ENCODE data around the gene DYRK3.

DYRK3 gene

GRCh38 chr1:206684478-206685333 is 49.4 kb downstream of the DYRK3 start, which contains the start of gene MAPKAPK2:
TSS of gene MAPKAPK2 (plus strand) at chr1:206684905. CDS start at chr1:206685230, 325 bp downstream.
- DNase-seq, result peak; percentile 30

- DNase-seq, result no peak
Measured at GRCh38 chr1:206685334-206685768, 50.0 kb downstream of the DYRK3 start.

DNA sequence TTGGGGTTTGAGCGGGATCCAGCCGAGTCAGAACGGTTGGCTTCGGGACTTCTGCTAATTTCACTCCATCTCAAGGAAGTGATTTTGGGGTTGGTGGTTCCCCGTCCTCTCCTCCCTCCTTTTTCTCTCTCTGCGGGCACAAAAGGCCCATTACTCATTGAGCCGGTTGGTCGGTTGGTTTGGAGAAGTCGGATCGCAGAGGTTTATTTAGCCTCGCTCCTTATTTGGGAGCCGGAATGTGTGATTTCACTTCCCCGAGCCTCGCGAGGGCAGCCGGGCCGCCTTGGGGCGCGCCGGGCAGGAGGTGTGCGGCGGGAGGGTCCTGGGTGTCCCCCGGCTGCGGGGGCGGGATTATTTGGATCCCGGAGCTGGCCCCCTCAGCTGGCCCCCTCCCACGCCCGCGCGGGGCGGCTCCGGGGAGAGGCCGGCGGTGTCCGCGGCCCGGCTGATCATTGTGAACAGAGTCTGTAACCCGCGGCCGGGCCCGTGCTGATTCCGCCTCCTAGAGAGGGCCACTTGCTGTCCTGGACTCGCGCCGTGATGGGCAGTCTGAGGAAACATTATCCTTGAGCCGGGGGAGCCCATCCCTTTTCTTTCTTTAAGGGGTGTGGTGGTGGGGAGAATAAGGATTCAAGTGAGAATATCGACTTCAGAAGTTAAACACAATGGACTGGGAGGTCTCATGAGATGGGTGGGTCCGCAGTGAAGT is 50.6 kb downstream of the DYRK3 start:
- DNase-seq, result peak; percentile 22

DNA sequence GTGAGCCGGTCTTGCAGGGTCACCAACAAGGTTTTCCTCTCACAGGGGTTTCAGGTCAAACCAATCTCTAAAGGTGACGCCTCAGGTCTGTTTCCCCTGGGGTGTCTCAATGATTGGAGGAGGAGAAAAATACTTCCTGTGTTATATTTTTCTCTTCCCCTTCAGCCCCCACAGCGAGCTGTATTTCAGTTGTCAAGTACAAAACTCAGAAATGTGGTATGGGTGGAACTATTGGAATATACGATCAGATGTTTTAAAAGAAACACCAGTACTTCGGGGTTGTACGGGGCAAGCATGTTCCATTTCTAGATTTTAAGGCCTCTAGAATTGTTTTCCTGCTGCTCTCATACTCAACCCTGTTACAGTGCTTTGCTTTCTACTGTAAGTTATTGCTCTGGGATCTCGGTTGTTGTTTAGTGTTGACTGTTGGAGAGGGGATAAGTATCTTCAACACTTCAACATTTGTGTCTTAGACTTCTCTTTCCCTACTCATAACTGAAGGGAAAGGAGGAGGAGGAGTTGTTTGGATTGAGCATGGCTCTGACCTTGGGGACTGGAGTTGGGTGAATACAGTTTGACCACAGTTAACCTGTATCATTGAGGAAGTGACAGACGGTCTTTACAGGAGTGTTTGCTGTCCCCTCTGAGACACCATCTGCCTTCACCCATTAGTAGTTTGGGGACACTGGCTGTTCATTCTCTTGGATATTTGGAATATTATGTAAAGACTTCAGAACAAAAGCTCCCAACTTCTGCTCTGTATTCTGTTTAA is 51.3 kb downstream of the DYRK3 start:
- peak; percentile 42 for DNase-seq

GRCh38 chr1:206687251-206687914 is 52.0 kb downstream of the DYRK3 start:
- no peak for DNase-seq

- no peak for DNase-seq
Measured at GRCh38 chr1:206687915-206688442, 52.6 kb downstream of the DYRK3 start.

DNA sequence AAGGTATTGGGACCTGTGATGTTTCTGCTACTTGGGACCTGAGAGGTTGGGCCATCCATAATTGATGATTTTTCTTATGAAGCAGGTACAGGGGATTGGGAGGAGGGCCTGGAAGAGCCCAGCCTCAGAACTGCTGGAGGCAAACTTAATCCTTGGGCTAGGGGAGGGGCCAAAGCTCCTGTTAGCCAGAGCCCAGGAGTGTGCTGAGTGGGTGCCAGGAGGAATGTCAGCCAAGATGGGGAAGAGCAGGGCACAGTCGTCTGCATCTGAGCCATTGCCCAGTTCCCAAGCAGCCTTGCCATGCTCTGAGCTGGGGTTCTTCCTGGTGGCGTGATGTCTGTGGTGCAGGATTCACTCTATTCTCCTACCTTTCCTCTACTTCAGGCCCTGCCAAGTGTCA is 55.2 kb downstream of the DYRK3 start:
- no peak for DNase-seq

GRCh38 chr1:206691604-206692003 is 56.3 kb downstream of the DYRK3 start:
- DNase-seq, result no peak

DNA sequence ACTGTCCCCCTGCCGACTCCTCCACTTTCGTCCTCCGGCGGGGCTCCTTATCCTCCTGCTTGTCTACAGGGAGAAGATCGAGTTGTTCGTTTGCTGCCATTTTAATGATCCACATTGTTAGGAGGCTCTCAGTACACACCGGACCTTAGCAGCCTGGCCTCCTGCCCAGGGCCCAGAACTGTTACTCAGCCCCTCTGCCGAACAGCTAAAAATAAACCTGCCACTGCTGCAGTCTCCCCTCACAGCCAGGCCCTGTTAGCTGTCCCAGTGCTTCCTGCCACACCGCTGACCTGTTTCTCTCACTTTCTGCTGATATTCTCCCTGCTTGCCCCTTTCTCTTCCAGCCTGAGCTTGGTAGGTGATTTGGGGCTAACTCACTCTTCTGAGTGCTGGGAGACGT is 57.7 kb downstream of the DYRK3 start:
- no peak for DNase-seq

- no peak for DNase-seq
Measured at GRCh38 chr1:206693592-206693991, 58.3 kb downstream of the DYRK3 start.

DNA sequence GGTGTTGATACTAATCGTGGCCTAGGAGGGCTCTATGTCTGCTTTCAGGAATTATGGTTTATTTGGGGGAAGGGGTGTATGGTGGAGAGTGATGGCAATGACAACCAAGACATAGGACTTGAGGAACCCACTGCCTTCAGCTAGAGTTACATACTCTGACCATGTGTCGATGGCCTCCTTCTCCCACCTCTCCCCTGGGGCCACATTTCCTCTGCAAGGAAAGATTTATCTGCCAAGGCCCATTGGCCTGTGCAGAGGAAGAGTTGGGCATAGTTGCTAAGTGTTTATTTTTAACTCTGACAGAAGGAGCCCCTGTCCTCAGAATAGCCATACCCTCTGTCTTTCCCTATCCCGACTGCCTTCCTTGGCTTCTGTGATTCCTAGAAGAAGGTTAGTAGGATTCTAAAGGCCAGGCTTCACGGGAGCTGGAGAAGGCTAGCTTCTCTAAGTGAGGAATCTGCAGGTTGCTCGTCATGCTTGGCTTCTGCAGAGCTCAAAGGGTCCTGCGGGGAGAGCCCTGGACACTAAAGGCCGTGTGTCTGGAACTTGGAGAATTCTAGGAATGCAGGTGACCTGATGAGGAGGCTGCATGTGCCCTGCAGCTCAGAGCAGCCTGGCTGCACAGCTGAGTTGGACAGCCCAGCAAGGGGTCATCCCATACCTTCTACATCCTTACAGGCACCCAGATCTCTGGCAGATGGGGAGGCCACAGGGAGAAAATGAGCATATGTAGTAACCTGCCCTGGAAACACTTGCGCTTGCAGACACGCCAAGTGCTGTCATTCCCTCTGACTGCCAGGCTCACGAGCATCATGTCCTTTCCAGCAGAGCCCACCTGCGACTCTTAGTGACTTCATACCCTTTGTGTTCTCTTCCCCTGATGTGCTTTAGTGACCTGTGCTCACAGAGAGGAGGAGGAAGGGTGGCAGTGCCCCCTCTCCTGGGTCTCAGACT is 59.1 kb downstream of the DYRK3 start:
- no peak for DNase-seq

- no peak for DNase-seq
Measured at GRCh38 chr1:206695733-206696132, 60.4 kb downstream of the DYRK3 start.

DNA sequence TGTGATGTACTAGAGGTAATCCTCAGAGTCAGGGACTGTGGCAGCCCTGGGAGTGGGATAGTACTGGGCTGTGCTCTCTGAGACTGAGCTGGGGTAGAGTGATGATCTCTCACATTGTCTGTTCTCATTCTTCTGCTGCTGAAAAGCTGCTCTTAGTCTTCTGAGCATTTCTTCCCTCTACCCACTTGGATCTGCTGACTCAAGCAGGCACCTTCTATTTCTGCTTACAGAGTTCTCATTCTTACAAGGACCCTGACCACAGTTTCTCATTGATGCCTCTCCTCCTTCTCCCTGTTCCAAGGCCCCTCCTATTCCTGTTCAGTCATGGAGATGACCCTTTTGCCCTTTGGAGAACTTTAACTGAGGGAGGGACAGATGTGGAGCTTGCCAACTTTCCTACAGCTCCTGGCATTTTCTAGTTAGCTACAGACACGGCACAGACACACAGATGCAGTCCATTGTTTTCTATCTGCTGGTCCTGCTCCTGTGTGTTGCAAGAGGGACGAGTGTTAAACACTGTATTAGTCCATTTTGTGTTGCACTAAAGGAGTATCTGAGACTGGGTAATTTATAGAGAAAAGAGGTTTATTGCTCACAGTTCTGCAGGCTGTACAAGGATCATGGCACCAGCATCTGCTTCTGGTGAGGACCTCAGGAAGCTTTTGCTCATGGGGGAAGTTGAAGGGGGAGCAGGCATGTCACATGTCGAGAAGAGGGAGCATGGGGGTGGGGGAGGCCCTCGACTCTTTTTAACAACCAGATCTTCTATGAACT is 61.7 kb downstream of the DYRK3 start:
- no peak for DNase-seq

DNA sequence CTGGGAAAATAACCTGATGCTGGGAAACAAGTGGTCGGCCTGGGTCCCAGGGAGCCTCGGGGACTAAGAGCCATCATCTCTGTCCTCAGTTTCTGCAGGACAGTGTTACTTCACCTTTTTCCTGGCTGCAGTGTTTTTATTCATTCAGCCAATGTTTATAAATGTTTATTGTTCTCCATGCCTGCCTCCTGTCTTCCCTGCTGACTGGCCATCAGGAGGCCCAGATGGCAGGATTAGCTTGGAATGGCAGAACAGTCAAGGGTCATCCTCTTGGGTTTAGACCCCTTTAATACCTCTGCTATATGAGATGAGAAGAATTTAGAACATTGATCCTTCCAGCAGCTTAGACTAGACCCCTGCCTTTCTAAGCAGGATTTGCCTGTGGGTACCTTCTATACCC is 62.7 kb downstream of the DYRK3 start:
- DNase-seq, result no peak
